CD1c-positive myeloid dendritic cell (primary cell): ENCODE data around the gene SLC30A7.

Source experiments
- DNase-seq: peaks from one replicate; pipeline ENCODE4 v3.0.0-alpha.2; 2016; ENCODE audit errors: extremely low spot score

SLC30A7 gene

DNA sequence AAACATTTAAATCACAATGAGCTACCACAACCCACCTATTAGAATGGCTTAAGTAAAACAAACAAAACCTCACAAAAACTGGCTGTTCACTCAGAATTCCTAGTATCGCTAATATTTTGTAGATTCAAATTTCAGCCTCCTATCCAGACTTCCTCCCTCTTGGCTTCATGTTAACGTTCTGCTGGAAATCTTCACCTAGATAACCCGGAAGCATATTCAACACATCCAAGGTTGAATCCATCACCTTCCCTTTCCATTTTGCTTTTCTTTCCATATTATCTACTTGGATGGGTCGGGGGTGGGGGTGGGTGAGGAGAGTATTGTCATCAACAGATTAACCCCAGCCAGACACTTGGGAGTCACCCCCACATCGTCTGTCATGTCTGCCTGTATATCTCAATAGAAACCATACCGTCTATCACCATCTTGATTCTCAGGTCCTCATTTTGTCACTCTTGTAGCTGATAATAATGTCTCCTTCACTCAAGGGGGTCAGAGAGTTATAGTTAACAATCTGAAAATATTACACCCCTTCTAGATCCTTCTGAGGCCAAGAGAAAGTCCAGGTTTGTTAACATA lies 131.4 kb downstream of the SLC30A7 start:
- DNase-seq, result no peak

- DNase-seq, result no peak
Measured at GRCh38 chr1:101028466-101028865, 132.6 kb downstream of the SLC30A7 start.

DNA sequence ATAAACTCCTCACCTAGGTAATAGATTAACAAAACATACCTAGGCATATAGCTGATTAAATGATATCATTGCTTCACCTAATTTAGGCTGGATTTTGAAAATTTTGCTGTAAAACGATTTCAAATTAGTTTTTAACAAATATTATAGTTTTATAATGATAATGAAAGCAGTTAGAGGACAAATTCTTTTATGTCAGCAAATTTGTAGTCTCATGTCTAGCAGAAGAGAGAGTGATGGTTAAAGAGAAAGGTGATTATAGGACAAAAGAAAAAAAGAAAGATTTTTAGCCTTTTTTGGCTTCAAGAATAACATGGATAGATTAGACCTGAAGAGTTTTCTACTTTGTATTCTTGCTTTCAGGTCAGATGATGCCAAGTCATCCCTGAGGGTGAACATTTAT lies 133.3 kb downstream of the SLC30A7 start:
- no peak for DNase-seq

DNA sequence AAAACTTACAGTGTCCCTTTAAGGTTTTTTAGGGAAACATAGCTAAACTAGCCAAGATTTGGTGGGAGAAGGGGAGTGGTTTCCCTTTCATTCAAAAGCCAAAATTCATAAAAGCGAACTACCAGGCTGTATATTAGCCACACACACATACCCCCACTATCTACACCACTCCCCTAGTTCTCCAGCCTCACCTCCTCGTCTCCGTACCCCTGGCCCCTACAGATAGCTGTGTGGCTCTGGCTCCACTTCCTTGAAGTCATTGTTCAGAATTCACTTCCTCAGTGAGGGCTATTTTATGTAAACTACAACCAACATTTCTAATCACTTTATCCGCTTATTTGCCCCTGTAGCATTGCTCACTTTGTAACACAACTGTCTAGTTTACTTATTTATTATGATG lies 135.0 kb downstream of the SLC30A7 start:
- no peak for DNase-seq
